K562 (cell line): ENCODE results near the gene SLC22A15. TPM values are rescaled to one million over a fixed set of nuclear protein-coding genes. Genes with fewer than 3 reads are reported as not detected.

ENCODE experiments used
- CHD2 ChIP-seq: IDR thresholded peaks from 2 replicates; pipeline ENCODE4 v1.6.1; 2011; ENCODE audit warnings: low read depth, low read length
- ELF2 ChIP-seq: fragments of 250-450 bp; sonication (Bioruptor Pico); IDR thresholded peaks from 2 replicates; pipeline ENCODE4 v1.5.0; 2021; ENCODE audit warnings: mild to moderate bottlenecking
- HINFP ChIP-seq: fragments of 450-650 bp; conservative IDR thresholded peaks from 2 replicates; pipeline ENCODE4 v1.6.1; 2016; ENCODE audit warnings: missing genetic modification characterization, low read depth, mild to moderate bottlenecking, control low read depth, missing compliant biosample characterization
- MAZ ChIP-seq, 2 experiments: fragments of 450-650 bp in 1 of 2; sonication (generic) in 1 of 2; formaldehyde crosslinking; IDR thresholded peaks in 1 of 2; conservative IDR thresholded peaks in 1 of 2; 2 replicates each; pipeline versions ENCODE4 v1.4.0 to v1.5.0; 2020; ENCODE audit warnings: mild to moderate bottlenecking in 1 of 2, missing genetic modification reagents in 1 of 2
- MITF ChIP-seq: IDR thresholded peaks from 2 replicates; pipeline ENCODE4 v1.6.1; 2014; ENCODE audit warnings: antibody characterized with exemption
- MNT ChIP-seq, 2 experiments: fragments of 450-650 bp; conservative IDR thresholded peaks; 2 replicates each; pipeline ENCODE4 v1.6.1; 2017; ENCODE audit warnings: mild to moderate bottlenecking in 2 of 2, moderate library complexity in 2 of 2
- MYNN ChIP-seq, 2 experiments: sonication (generic); formaldehyde crosslinking in 1 of 2; IDR thresholded peaks; 2 replicates each; pipeline versions ENCODE4 v1.5.0 to v1.6.1; 2016 to 2020; ENCODE audit warnings: antibody characterized with exemption in 1 of 2, missing genetic modification reagents in 1 of 2
- NELFE ChIP-seq: IDR thresholded peaks from 2 replicates; pipeline ENCODE4 v1.6.1; 2011; ENCODE audit warnings: mild to moderate bottlenecking; ENCODE audit not compliant: insufficient read depth, insufficient read length
- NFIC ChIP-seq: fragments of 450-650 bp; IDR thresholded peaks from 2 replicates; pipeline ENCODE4 v1.6.1; 2017; ENCODE audit warnings: mild to moderate bottlenecking, inconsistent platforms
- NR4A1 ChIP-seq, 2 experiments: fragments of 250-450 bp in 1 of 2; fragments of 450-650 bp in 1 of 2; sonication (Bioruptor Pico) in 1 of 2; IDR thresholded peaks; 2 replicates each; pipeline versions ENCODE4 v1.4.0 to v1.6.1; 2016 to 2020; ENCODE audit warnings: mild to moderate bottlenecking in 2 of 2, missing compliant biosample characterization in 1 of 2, missing genetic modification characterization in 1 of 2, moderate library complexity in 1 of 2
- PCBP2 ChIP-seq: fragments of 200-400 bp; formaldehyde crosslinking; IDR thresholded peaks from 2 replicates; pipeline ENCODE4 v1.6.1; 2018; ENCODE audit warnings: low read length, low read depth, mild to moderate bottlenecking, moderate library complexity; ENCODE audit not compliant: poor library complexity, severe bottlenecking
- PHF8 ChIP-seq: fragments of 200-600 bp; sonication (generic); IDR thresholded peaks from 2 replicates; pipeline ENCODE4 v1.6.1; 2012; ENCODE audit warnings: mixed run types, mild to moderate bottlenecking, inconsistent platforms, low read length, moderate library complexity, borderline replicate concordance
- PPARD ChIP-seq: fragments of 250-450 bp; sonication (Bioruptor Pico); IDR thresholded peaks from 2 replicates; pipeline ENCODE4 v1.8.0; 2022; ENCODE audit warnings: inconsistent platforms, mild to moderate bottlenecking, moderate library complexity
- PRMT5 ChIP-seq: sonication (generic); formaldehyde crosslinking; IDR thresholded peaks from 2 replicates; pipeline ENCODE4 v1.5.0; 2020; ENCODE audit warnings: missing genetic modification reagents
- RBFOX2 ChIP-seq: fragments of 200-400 bp; formaldehyde crosslinking; IDR thresholded peaks from 2 replicates; pipeline ENCODE4 v1.6.1; 2017; ENCODE audit warnings: low read depth, mild to moderate bottlenecking, low read length, moderate library complexity
- RBM39 ChIP-seq: fragments of 200-400 bp; formaldehyde crosslinking; optimal IDR thresholded peaks from 2 replicates; pipeline ENCODE3; 2018; ENCODE audit warnings: low read depth, low read length
- ZBTB34 ChIP-seq: fragments of 250-450 bp; sonication (Bioruptor Pico); IDR thresholded peaks from 2 replicates; pipeline ENCODE4 v1.8.0; 2021; ENCODE audit warnings: mild to moderate bottlenecking, moderate library complexity
- ZFP30 ChIP-seq: fragments of 250-450 bp; sonication (Bioruptor Pico); IDR thresholded peaks from 2 replicates; pipeline ENCODE4 v1.8.0; 2022; ENCODE audit warnings: moderate library complexity, mild to moderate bottlenecking, inconsistent platforms, borderline replicate concordance
- ZFX ChIP-seq: sonication (generic); formaldehyde crosslinking; IDR thresholded peaks from 2 replicates; pipeline ENCODE4 v1.8.0; 2022; ENCODE audit warnings: mild to moderate bottlenecking, missing genetic modification reagents, moderate library complexity
- polyA plus RNA-seq, 8 experiments: library from polyadenylated mRNA; depleted of rRNA in 4 of 8; stranded (reverse) in 5 of 8; unstranded in 3 of 8; fragments of >200 nt; fragmentation: Nextera tagmentation in 2 of 8; fragmentation: Illumina TruSeq in 1 of 8; extraction: Ambion mirVana in 2 of 8; extraction: Trizol in 1 of 8; gene quantifications; 2 replicates each; pipeline versions ENCODE4 v1.2.1 to v1.2.3, GENCODE V29; 2011 to 2014; ENCODE audit warnings: inconsistent platforms in 1 of 8, missing spikeins in 1 of 8
- total RNA-seq, 7 experiments: library from RNA; depleted of rRNA in 6 of 7; stranded (reverse); fragments of >200 nt in 6 of 7; fragmentation: Illumina TruSeq in 2 of 7; extraction: Trizol in 2 of 7; gene quantifications; 2 replicates each; pipeline versions ENCODE4 v1.2.1 to v1.2.3, GENCODE V29; 2011 to 2021; ENCODE audit warnings: low replicate concordance in 1 of 7

Gene SLC22A15
- total and polyA plus RNA-seq, 9 of the 15 experiments (the other 6 are each of a cell fraction or from before 2014, with no cell fraction given) = 0.24 to 2.7 (median 1.2) TPM

GRCh38 chr1:115976062-115976920 is at the start of gene SLC22A15 (continued):
- peak; percentile 80 for TF ChIP-seq HINFP (tag)
- TF ChIP-seq ZFX (CRISPR knock-in tag) = peak; percentile 39; the same call in 1 of the 2 replicates
- no peak for TF ChIP-seq MITF
- TF ChIP-seq ZFP30 (CRISPR knock-in tag) = no peak
- TF ChIP-seq PPARD (CRISPR knock-in tag) = no peak
- TF ChIP-seq ELF2 (CRISPR knock-in tag) = peak; percentile 30; the same call in 1 of the 2 replicates
- no peak for TF ChIP-seq MYNN (IDR thresholded peaks at IDR 0.05)
- no peak for TF ChIP-seq MYNN (CRISPR knock-in tag; IDR thresholded peaks at IDR 0.05)
- no peak for TF ChIP-seq ZBTB34 (CRISPR knock-in tag)
- TF ChIP-seq RBM39 = no peak
- no peak for TF ChIP-seq NR4A1 (CRISPR knock-in tag; IDR thresholded peaks at IDR 0.05)
- no peak for TF ChIP-seq NR4A1 (tag; IDR thresholded peaks at IDR 0.05)
- TF ChIP-seq RBFOX2 = peak; percentile 58
- no peak for TF ChIP-seq NFIC
- TF ChIP-seq MNT (conservative IDR thresholded peaks at IDR 0.05) = peak in 1 of 2 experiments; percentile 43; a peak in 1 of 4 replicates
- TF ChIP-seq PRMT5 (CRISPR knock-in tag) = no peak
- no peak for TF ChIP-seq PCBP2
- 0 out of 2 replicates have a peak, but pooled peaks have one; percentile 24 for TF ChIP-seq PHF8
- TF ChIP-seq MAZ (CRISPR knock-in tag; conservative IDR thresholded peaks at IDR 0.05 in 1 of 2, IDR thresholded peaks at IDR 0.05 in 1 of 2) = peak; percentile 4 to 58; a peak in 2 of 4 replicates
- no peak for TF ChIP-seq CHD2
- TF ChIP-seq NELFE = no peak
